AG04450 (cell line): ENCODE data around the gene ADAMTS14. TPM values are rescaled to one million over a fixed set of nuclear protein-coding genes. Genes with fewer than 3 reads are reported as not detected.

Source experiments
- CTCF ChIA-PET: fragments of 300-600, 350-600 bp; formaldehyde crosslinking; extraction: SDS; loops from one replicate; lab custom pipeline; 2022; ENCODE audit warnings: antibody characterized with exemption, inconsistent platforms; lab: Charles Lee
- POLR2A ChIA-PET: fragments of 350-600 bp; formaldehyde crosslinking; extraction: SDS; loops from one replicate; lab custom pipeline; 2021; ENCODE audit warnings: antibody characterized with exemption, inconsistent platforms; lab: Yijun Ruan, JAX
- DNase-seq: peaks from one replicate; pipeline ENCODE4 v3.0.0-alpha.2; 2011; ENCODE audit warnings: low read depth, low spot score
- H3K27ac ChIP-seq: one replicate; pipeline ENCODE4 v1.5.1; 2012; ENCODE audit warnings: low read depth, low read length, control low read depth
- H3K27me3 ChIP-seq: one replicate; pipeline ENCODE4 v1.6.0; 2012; ENCODE audit warnings: low read length; ENCODE audit not compliant: control insufficient read depth, insufficient read depth
- H3K4me3 ChIP-seq: 2 replicates; pipeline ENCODE4 v1.5.1; 2011; ENCODE audit warnings: mild to moderate bottlenecking, low read depth, low read length, control low read depth
- H3K9me3 ChIP-seq: 2 replicates; pipeline ENCODE4 v1.5.1; 2012; ENCODE audit warnings: low read length; ENCODE audit not compliant: control insufficient read depth, insufficient read depth
- polyA plus RNA-seq: library from polyadenylated mRNA; depleted of rRNA; stranded (reverse); fragments of >200 nt; gene quantifications from 2 replicates; pipeline ENCODE4 v1.2.3, GENCODE V29; 2011
- TF ChIP-seq, protein P1 (sequence below): IDR thresholded peaks from 2 replicates; pipeline ENCODE4 v1.5.1; 2011; ENCODE audit warnings: low read depth, low read length, control low read depth, inconsistent platforms

Gene ADAMTS14
- polyA plus RNA-seq, 1 experiment: 2.9 TPM

DNA sequence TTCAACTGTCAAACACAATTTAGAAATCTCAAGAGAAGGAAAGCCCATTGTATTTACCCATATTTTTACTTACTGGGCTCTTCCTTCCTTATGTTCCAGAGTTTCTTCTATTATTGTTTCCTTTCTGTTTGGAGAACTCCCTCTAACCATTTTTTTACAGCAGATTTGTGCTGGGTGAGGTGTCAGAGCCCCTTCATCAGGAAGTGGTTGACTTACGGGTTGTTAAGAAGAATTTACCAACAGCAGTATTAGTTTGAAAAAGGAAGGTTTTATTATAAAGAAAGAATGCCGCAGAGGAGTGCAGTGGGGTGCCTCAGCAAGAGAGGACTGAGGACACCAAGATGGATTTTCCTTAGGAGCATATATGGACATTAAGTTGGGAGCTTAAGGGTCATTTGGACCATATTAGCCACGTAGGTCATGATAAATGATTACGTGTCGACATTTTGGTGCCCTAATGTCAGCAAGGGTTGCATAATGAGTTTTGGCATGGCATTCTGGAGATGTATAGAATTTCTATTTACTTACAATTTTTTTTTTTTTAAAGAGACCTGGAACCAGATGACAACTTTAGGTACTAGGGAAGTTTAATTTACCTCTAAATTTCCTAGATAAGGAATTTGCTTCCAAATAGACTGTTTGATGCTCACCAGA is 119.2 kb downstream of the ADAMTS14 start:
- Histone ChIP-seq H3K9me3 (no peaks in the 10 kb centered on the region), H3K27me3 (peaks cover 26% of the 10 kb centered on the region), H3K27ac (no peak overlapping the region), H3K4me3 (no peak overlapping the region)
- DNase-seq: no peak
- ChIA-PET POLR2A (no interaction called here), CTCF (interaction anchor here (0.7 kb wide), 1 partner anchor 25 kb away, joined by 3 read pairs; no protein-coding TSS in a partner anchor)
- TF ChIP-seq, protein P1, sequence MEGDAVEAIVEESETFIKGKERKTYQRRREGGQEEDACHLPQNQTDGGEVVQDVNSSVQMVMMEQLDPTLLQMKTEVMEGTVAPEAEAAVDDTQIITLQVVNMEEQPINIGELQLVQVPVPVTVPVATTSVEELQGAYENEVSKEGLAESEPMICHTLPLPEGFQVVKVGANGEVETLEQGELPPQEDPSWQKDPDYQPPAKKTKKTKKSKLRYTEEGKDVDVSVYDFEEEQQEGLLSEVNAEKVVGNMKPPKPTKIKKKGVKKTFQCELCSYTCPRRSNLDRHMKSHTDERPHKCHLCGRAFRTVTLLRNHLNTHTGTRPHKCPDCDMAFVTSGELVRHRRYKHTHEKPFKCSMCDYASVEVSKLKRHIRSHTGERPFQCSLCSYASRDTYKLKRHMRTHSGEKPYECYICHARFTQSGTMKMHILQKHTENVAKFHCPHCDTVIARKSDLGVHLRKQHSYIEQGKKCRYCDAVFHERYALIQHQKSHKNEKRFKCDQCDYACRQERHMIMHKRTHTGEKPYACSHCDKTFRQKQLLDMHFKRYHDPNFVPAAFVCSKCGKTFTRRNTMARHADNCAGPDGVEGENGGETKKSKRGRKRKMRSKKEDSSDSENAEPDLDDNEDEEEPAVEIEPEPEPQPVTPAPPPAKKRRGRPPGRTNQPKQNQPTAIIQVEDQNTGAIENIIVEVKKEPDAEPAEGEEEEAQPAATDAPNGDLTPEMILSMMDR: no peak

DNA sequence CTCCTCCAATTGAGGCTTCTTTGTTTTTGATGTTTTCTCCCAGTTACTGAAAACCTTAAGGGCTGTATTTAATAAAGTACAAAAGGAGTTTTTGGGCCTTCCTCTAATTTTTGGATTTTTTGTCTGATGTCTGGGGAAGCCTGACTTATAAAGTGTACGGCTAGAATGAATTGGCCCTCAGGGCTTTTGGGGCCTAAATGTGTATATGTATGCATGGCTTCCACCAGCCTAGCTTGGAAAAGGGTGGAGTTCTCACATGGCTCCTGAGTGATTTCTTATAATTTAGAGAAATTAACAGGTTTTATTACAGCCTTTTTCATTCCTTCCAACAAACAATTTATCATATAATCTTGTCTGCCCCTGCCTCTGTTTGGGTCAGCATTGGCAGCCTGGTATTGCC is 123.3 kb downstream of the ADAMTS14 start:
- Histone ChIP-seq H3K9me3 (peaks cover 2% of the 10 kb centered on the region; the same call in 1 of the 2 replicates), H3K27me3 (peaks cover 45% of the 10 kb centered on the region), H3K4me3 (no peak overlapping the region), H3K27ac (no peak overlapping the region)
- ChIA-PET POLR2A (no interaction called here), CTCF (interaction anchor here (1.3 kb wide), 1 partner anchor 21 kb away, joined by 3 read pairs; no protein-coding TSS in a partner anchor)
- TF ChIP-seq, protein P1: no peak
- no peak for DNase-seq

DNA sequence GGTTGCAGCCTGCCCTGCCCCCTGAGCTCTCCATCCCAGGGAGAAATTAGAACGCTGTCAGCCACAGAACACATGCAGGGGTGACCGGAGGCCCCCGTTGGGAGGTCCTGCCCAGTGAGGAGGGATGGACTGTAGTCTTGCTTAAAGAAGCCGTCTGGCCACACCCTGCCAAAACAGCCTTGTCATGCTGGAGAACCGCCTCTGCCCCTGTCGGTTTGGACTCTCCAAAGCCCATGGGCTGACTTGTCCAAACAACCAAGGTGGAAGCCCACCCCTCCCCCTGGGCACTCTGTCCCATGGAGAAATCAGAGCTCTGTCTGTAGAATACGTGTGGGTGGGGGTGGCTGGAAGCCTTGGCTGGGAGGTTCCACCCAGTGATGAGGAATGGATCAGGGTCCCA is 125.5 kb downstream of the ADAMTS14 start:
- POLR2A ChIA-PET: no interaction called here

DNA sequence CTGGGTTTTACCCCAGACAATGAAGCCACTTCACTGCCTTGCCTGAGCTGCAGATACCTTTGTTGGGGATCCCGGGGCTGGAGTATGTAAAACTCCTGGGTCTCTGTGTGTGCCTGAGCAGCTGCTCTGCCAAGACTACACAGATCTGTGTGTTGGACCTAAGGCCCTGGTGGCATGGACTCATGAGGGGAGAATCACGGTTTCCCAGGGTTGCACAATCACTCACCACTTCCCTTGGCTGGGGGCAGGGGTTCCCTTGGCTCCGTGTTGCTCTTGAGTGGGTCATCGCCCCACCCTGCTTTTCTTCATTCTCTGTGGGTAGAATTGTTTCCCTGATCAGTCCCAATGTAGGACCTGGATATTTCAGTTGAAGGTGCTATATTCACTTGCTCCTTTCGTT is 126.8 kb downstream of the ADAMTS14 start:
- no peak overlapping the region for H3K4me3 ChIP-seq
- no peak overlapping the region for H3K27ac ChIP-seq
- peaks cover 2% of the 10 kb centered on the region; the same call in 1 of the 2 replicates for H3K9me3 ChIP-seq
- H3K27me3 ChIP-seq: peaks cover 44% of the 10 kb centered on the region
- CTCF ChIA-PET: no interaction called here
- TF ChIP-seq, protein P1: no peak
- POLR2A ChIA-PET: no interaction called here
- DNase-seq: no peak

More for the DNA sequence above, 125.5 kb downstream of the ADAMTS14 start:
- TF ChIP-seq, protein P1: no peak
- peaks cover 2% of the 10 kb centered on the region; the same call in 1 of the 2 replicates for H3K9me3 ChIP-seq
- peaks cover 46% of the 10 kb centered on the region for H3K27me3 ChIP-seq
- no peak overlapping the region for H3K4me3 ChIP-seq
- no peak overlapping the region for H3K27ac ChIP-seq
- CTCF ChIA-PET: interaction anchor here (0.6 to 1.3 kb wide), 3 partner anchors 18 to 470 kb away, joined by 3 to 4 read pairs (median 3); partner anchors contain the start of gene SGPL1
- DNase-seq: no peak

GRCh38 chr10:70801854-70802253 is 129.5 kb downstream of the ADAMTS14 start:
- peaks cover 36% of the 10 kb centered on the region for H3K27me3 ChIP-seq
- DNase-seq: no peak
- H3K4me3 ChIP-seq: no peak overlapping the region
- H3K27ac ChIP-seq: no peak overlapping the region
- POLR2A ChIA-PET: no interaction called here
- TF ChIP-seq, protein P1: no peak
- H3K9me3 ChIP-seq: peaks cover 2% of the 10 kb centered on the region; the same call in 1 of the 2 replicates
- CTCF ChIA-PET: interaction anchor here (0.7 kb wide), 1 partner anchor 287 kb away, joined by 3 read pairs; no protein-coding TSS in a partner anchor
